Upper lobe of left lung (tissue), 4 donors: ENCODE measurements around the gene FADS6.

Source experiments
- POLR2A ChIP-seq, 4 donors: fragments of 450-650 bp; IDR thresholded peaks; one replicate each; pipeline ENCODE4 v1.5.1; 2016 to 2017; ENCODE audit warnings: antibody characterized with exemption in 4 of 4, mild to moderate bottlenecking in 2 of 4
- TF ChIP-seq, protein P1 (sequence below), 6 experiments: fragments of 450-650 bp in 4 of 6; fragments of 200-600 bp in 2 of 6; sonication (generic) in 2 of 6; IDR thresholded peaks; one replicate each; pipeline ENCODE4 v1.5.1; 2016 to 2019; ENCODE audit warnings: antibody characterized with exemption in 6 of 6

DNA sequence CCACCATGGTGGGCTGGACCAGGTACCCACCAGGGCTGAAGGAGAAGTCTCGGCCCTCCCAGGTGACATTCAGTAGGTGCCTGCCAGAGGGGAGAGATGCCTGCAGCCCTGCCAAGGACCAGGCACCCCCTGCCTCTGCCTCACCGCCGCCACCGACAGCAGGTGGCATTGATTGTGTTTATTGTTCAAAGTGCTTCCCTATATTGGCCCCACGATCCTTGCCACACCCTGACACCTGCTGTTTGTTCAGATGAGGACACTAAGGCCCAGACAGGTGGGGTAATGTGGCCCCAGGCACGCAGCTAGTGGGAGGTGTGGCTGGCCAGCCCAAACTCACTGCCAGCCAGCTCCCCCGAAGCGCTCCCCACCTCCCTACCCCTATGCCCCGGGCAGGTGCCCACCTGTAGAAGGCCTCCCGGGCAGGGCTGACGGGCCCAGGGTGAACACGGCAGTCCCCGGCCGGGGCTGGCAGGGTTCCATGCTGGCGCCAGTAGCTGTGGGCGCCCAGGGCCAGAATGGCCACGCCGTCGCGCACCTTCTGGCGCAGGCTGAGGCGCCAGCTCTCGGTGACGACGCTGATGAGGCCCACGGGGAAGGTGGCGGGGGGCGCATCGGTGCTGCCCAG, 41.7 kb downstream of the FADS6 start:
- no peak for TF ChIP-seq POLR2A (IDR thresholded peaks at IDR 0.05)
- TF ChIP-seq, protein P1, sequence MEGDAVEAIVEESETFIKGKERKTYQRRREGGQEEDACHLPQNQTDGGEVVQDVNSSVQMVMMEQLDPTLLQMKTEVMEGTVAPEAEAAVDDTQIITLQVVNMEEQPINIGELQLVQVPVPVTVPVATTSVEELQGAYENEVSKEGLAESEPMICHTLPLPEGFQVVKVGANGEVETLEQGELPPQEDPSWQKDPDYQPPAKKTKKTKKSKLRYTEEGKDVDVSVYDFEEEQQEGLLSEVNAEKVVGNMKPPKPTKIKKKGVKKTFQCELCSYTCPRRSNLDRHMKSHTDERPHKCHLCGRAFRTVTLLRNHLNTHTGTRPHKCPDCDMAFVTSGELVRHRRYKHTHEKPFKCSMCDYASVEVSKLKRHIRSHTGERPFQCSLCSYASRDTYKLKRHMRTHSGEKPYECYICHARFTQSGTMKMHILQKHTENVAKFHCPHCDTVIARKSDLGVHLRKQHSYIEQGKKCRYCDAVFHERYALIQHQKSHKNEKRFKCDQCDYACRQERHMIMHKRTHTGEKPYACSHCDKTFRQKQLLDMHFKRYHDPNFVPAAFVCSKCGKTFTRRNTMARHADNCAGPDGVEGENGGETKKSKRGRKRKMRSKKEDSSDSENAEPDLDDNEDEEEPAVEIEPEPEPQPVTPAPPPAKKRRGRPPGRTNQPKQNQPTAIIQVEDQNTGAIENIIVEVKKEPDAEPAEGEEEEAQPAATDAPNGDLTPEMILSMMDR (IDR thresholded peaks at IDR 0.05), result no peak
